HG03108 (cell line): ENCODE measurements around the gene MPC1.

ENCODE experiments used
- ATAC-seq: cut with Tn5 transposase; IDR thresholded peaks from one replicate; pipeline ENCODE4 v1.9.1; 2021; ENCODE audit warnings: moderate library complexity; ENCODE audit not compliant: unreplicated experiment

The MPC1 gene

GRCh38 chr6:166382933-166383801 is at the start of gene MPC1:
TSS of gene MPC1 (minus strand) at chr6:166382940. CDS start at chr6:166382876, 64 bp downstream.
- ATAC-seq = peak; percentile 90

GRCh38 chr6:166430269-166430668 is 47.5 kb upstream of the MPC1 start:
- ATAC-seq = no peak

- no peak for ATAC-seq
These were observed 41.7 kb upstream of the MPC1 start for GRCh38 chr6:166424431-166424830.

- ATAC-seq = no peak
These were observed 41.0 kb upstream of the MPC1 start for GRCh38 chr6:166423781-166424180.

GRCh38 chr6:166423051-166423745 is 40.5 kb upstream of the MPC1 start:
- no peak for ATAC-seq

GRCh38 chr6:166422201-166422940 is 39.6 kb upstream of the MPC1 start:
- ATAC-seq = no peak

- no peak for ATAC-seq
These were observed 37.6 kb upstream of the MPC1 start for GRCh38 chr6:166420351-166420750.

GRCh38 chr6:166419717-166420116 is 37.0 kb upstream of the MPC1 start:
- peak; percentile 16 for ATAC-seq

GRCh38 chr6:166419286-166419685 is 36.5 kb upstream of the MPC1 start:
- peak; percentile 95 for ATAC-seq

- ATAC-seq = no peak
These were observed 36.0 kb upstream of the MPC1 start for GRCh38 chr6:166418691-166419143.

GRCh38 chr6:166417285-166417691 is 34.5 kb upstream of the MPC1 start:
- ATAC-seq = peak; percentile 44

- ATAC-seq = no peak
These were observed 33.1 kb upstream of the MPC1 start for GRCh38 chr6:166415833-166416347.

GRCh38 chr6:166415306-166415705 is 32.6 kb upstream of the MPC1 start:
- no peak for ATAC-seq

GRCh38 chr6:166413491-166413951 is 30.8 kb upstream of the MPC1 start:
- no peak for ATAC-seq

- no peak for ATAC-seq
These were observed 30.2 kb upstream of the MPC1 start for GRCh38 chr6:166412911-166413384.

GRCh38 chr6:166412156-166412910 is 29.6 kb upstream of the MPC1 start:
- ATAC-seq = no peak

GRCh38 chr6:166411721-166412151 is 29.0 kb upstream of the MPC1 start:
- no peak for ATAC-seq

GRCh38 chr6:166411271-166411670 is 28.5 kb upstream of the MPC1 start:
- ATAC-seq = no peak

- no peak for ATAC-seq
These were observed 27.7 kb upstream of the MPC1 start for GRCh38 chr6:166410426-166410935.
